MM.1S (cell line): ENCODE results near the gene OSTM1.

ENCODE experiments used
- EZH2 ChIP-seq: fragments of 300-600 bp; sonication (generic); optimal IDR thresholded peaks from 2 replicates; pipeline ENCODE3; 2017; ENCODE audit warnings: low read depth, mild to moderate bottlenecking, antibody characterized with exemption, low read length, mixed read lengths
- TF ChIP-seq, protein P1 (sequence below): fragments of 300-600 bp; sonication (generic); IDR thresholded peaks from 2 replicates; pipeline ENCODE4 v1.5.1; 2016; ENCODE audit warnings: antibody characterized with exemption, low read length, mixed read lengths

DNA sequence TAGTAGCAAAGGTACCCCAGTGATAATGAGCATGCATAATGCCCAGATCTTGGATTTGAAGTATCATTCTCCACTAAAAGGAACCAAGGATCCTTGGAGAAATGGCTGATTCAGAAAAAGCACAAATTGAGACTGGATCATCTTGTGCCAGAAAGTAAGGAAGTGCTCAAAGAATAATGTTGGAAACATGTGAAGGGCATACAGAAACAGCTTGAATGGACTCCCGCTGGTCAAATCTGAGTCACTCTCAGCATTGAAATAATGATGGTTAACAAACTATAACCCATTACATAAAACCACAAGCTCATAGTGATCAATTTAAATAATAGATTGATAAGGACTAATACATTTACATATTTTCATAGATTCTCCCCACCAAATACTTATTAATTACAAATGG, 3.6 kb upstream of the OSTM1 start:
- TF ChIP-seq, protein P1, sequence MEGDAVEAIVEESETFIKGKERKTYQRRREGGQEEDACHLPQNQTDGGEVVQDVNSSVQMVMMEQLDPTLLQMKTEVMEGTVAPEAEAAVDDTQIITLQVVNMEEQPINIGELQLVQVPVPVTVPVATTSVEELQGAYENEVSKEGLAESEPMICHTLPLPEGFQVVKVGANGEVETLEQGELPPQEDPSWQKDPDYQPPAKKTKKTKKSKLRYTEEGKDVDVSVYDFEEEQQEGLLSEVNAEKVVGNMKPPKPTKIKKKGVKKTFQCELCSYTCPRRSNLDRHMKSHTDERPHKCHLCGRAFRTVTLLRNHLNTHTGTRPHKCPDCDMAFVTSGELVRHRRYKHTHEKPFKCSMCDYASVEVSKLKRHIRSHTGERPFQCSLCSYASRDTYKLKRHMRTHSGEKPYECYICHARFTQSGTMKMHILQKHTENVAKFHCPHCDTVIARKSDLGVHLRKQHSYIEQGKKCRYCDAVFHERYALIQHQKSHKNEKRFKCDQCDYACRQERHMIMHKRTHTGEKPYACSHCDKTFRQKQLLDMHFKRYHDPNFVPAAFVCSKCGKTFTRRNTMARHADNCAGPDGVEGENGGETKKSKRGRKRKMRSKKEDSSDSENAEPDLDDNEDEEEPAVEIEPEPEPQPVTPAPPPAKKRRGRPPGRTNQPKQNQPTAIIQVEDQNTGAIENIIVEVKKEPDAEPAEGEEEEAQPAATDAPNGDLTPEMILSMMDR: no peak
- no peak for TF ChIP-seq EZH2
